HEK293T (cell line): Measurements from ENCODE around the gene SULT2B1.

Source experiments
- CTCF ChIA-PET: fragments of 350-600 bp; formaldehyde crosslinking; extraction: SDS; loops from one replicate; lab custom pipeline; 2021; ENCODE audit warnings: antibody characterized with exemption, inconsistent platforms; lab: Yijun Ruan, JAX
- POLR2A ChIA-PET: fragments of 350-600 bp; formaldehyde crosslinking; extraction: SDS; loops from one replicate; lab custom pipeline; 2020; ENCODE audit warnings: antibody characterized with exemption, inconsistent platforms; lab: Yijun Ruan, JAX
- DNase-seq: peaks from one replicate; pipeline ENCODE4 v3.0.0; 2012; ENCODE audit warnings: mixed read lengths; ENCODE audit errors: extremely low spot score
- ARNT ChIP-seq: fragments of 450-650 bp; IDR thresholded peaks from 2 replicates; pipeline ENCODE4 v1.6.1; 2017; ENCODE audit warnings: mild to moderate bottlenecking
- BHLHE40 ChIP-seq: fragments of 450-650 bp; IDR thresholded peaks from 2 replicates; pipeline ENCODE4 v1.6.1; 2016; ENCODE audit warnings: mild to moderate bottlenecking, moderate library complexity, borderline replicate concordance
- CTBP1 ChIP-seq: fragments of 450-650 bp; IDR thresholded peaks from 2 replicates; pipeline ENCODE4 v1.6.1; 2016; ENCODE audit warnings: borderline replicate concordance
- ELF4 ChIP-seq: fragments of 450-650 bp; IDR thresholded peaks from 2 replicates; pipeline ENCODE4 v1.6.1; 2017; ENCODE audit warnings: antibody characterized with exemption
- FOXA1 ChIP-seq: fragments of 450-650 bp; IDR thresholded peaks from 2 replicates; pipeline ENCODE4 v1.6.1; 2016; ENCODE audit warnings: mild to moderate bottlenecking
- FOXK2 ChIP-seq: fragments of 450-650 bp; IDR thresholded peaks from 2 replicates; pipeline ENCODE4 v1.6.1; 2016; ENCODE audit warnings: mild to moderate bottlenecking
- FOXM1 ChIP-seq: fragments of 450-650 bp; IDR thresholded peaks from 2 replicates; pipeline ENCODE4 v1.6.1; 2017; ENCODE audit warnings: mild to moderate bottlenecking, borderline replicate concordance
- HDGF ChIP-seq: fragments of 450-650 bp; IDR thresholded peaks from 2 replicates; pipeline ENCODE4 v1.6.1; 2017; ENCODE audit warnings: antibody characterized with exemption, borderline replicate concordance
- L3MBTL2 ChIP-seq: fragments of 450-650 bp; conservative IDR thresholded peaks from 2 replicates; pipeline ENCODE4 v1.6.1; 2016; ENCODE audit warnings: mild to moderate bottlenecking
- LEF1 ChIP-seq: fragments of 450-650 bp; IDR thresholded peaks from 2 replicates; pipeline ENCODE4 v1.6.1; 2017; ENCODE audit warnings: mild to moderate bottlenecking, borderline replicate concordance
- NFRKB ChIP-seq: fragments of 450-650 bp; IDR thresholded peaks from 2 replicates; pipeline ENCODE4 v1.6.1; 2016; ENCODE audit warnings: mild to moderate bottlenecking, moderate library complexity
- SP1 ChIP-seq: fragments of 450-650 bp; IDR thresholded peaks from 2 replicates; pipeline ENCODE4 v1.6.1; 2017
- SUZ12 ChIP-seq: fragments of 450-650 bp; IDR thresholded peaks from 2 replicates; pipeline ENCODE4 v1.6.1; 2016; ENCODE audit warnings: mild to moderate bottlenecking
- TARDBP ChIP-seq: fragments of 450-650 bp; IDR thresholded peaks from 2 replicates; pipeline ENCODE4 v1.6.1; 2016
- ZNF384 ChIP-seq: fragments of 450-650 bp; IDR thresholded peaks from 2 replicates; pipeline ENCODE4 v1.6.1; 2016
- TF ChIP-seq, protein P1 (sequence below): fragments of 450-650 bp; IDR thresholded peaks from 2 replicates; pipeline ENCODE4 v1.6.1; 2016

Gene SULT2B1

GRCh38 chr19:48619692-48620585, 68.0 kb downstream of the SULT2B1 start:
- CTCF ChIA-PET: no interaction called here
- no peak for TF ChIP-seq ZNF384
- TF ChIP-seq HDGF: no peak
- TF ChIP-seq FOXM1: no peak
- TF ChIP-seq NFRKB: no peak
- no peak for TF ChIP-seq BHLHE40
- no peak for TF ChIP-seq LEF1
- TF ChIP-seq ARNT: no peak
- no peak for TF ChIP-seq L3MBTL2
- no peak for TF ChIP-seq SUZ12
- no peak for TF ChIP-seq TARDBP
- TF ChIP-seq CTBP1: no peak
- no peak for TF ChIP-seq ELF4
- TF ChIP-seq, protein P1, sequence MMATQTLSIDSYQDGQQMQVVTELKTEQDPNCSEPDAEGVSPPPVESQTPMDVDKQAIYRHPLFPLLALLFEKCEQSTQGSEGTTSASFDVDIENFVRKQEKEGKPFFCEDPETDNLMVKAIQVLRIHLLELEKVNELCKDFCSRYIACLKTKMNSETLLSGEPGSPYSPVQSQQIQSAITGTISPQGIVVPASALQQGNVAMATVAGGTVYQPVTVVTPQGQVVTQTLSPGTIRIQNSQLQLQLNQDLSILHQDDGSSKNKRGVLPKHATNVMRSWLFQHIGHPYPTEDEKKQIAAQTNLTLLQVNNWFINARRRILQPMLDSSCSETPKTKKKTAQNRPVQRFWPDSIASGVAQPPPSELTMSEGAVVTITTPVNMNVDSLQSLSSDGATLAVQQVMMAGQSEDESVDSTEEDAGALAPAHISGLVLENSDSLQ: no peak
- TF ChIP-seq FOXK2: no peak
- TF ChIP-seq SP1: no peak
- no peak for TF ChIP-seq FOXA1
- no peak for DNase-seq
- POLR2A ChIA-PET: interaction anchor here (0.8 to 4.5 kb wide), 32 partner anchors 8 to 295 kb away, joined by 3 to 88 read pairs (median 4); partner anchors contain the start of genes BCAT2, CA11, DBP and EMP3

GRCh38 chr19:48623556-48624066, 71.6 kb downstream of the SULT2B1 start:
- no peak for TF ChIP-seq SUZ12
- TF ChIP-seq BHLHE40: no peak
- no peak for TF ChIP-seq LEF1
- TF ChIP-seq, protein P1: no peak
- no peak for TF ChIP-seq FOXA1
- TF ChIP-seq FOXK2: no peak
- TF ChIP-seq TARDBP: no peak
- no peak for TF ChIP-seq SP1
- no peak for TF ChIP-seq ZNF384
- no peak for TF ChIP-seq L3MBTL2
- no peak for DNase-seq
- POLR2A ChIA-PET: interaction anchor here (1.2 to 3.1 kb wide), 6 partner anchors 8 to 110 kb away, joined by 3 to 21 read pairs (median 5); partner anchors contain the start of gene CA11
- CTCF ChIA-PET: no interaction called here

DNA sequence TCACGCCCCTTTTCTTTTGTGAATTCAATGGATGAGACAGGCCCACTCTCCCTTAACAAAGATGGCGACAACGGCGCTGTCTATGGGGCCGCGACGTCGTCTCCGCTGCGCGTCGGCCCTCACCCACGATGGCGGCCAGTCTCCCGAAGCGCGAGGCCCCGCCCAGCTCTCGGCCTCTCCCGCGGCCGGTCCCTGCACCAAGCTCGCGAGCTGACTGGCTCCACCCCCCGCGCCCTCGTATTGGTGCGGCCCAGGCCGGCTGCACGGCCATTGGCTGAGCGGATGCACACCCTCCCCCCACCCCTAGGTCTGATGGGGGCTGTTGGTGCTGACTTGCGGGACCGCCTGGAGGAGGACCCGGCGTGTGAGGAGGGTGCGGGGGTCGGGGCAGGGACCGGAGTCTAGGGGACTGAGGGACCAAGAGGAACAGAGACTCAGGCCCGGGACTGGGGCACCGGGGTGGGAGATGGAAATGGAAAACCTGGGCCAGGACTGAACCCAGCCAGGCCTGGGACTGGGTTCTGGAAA, 72.2 kb downstream of the SULT2B1 start:
- POLR2A ChIA-PET: interaction anchor here (1.2 to 3.1 kb wide), 6 partner anchors 8 to 110 kb away, joined by 3 to 21 read pairs (median 5); partner anchors contain the start of gene CA11
- CTCF ChIA-PET: no interaction called here
- TF ChIP-seq FOXK2 (no peak), FOXM1 (peak; percentile 55; the same call in 1 of the 2 replicates)
- peak; percentile 90 for DNase-seq

DNA sequence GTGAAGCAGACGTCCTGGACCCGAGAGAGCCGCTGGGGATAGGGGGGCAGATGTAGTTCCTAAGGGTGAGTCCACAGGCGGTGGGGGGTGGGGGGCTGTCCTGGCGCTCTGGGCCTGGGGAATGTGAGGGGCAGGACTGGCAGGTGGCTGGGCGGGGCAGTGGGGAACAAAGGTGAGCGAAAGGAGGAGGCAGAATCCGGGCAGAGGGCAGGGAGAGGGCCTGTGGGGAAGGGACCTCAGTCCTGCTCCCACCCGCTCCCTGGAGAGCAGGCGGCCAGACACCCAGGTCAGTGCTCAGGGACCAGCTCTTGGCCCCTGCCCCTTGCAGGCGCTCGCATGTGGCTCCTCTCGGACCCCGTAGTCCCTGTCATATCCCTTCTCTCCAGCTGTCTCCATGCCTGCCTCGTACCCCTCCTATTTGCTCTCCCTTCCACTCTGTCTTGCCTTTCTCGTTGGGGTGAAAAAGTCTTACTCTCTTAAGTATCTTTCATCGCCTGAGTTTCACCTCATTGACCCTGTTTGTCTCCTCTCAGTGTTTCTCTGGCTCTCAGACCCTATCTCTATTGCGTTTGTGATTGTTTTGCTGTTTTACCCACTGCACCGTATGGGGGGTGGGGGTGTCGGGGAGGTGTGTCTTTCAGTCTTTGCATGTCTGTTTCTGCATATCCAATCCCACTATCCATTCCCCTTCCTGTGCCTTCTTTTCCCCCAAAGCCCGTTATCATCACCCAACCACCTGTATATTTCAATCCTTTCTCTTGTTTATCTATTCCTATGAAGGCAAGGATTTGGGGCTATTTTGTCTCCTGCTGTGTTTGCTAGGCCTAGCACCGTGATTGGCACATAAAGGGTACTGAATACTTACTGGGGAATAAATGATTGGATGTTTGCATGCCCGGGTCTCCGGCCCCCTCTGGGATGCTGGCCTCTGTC, 73.1 kb downstream of the SULT2B1 start:
- TF ChIP-seq ARNT: no peak
- TF ChIP-seq BHLHE40: no peak
- TF ChIP-seq TARDBP: no peak
- TF ChIP-seq FOXK2: no peak
- TF ChIP-seq FOXM1: no peak
- no peak for TF ChIP-seq LEF1
- no peak for TF ChIP-seq HDGF
- TF ChIP-seq NFRKB: no peak
- TF ChIP-seq SP1: no peak
- TF ChIP-seq SUZ12: no peak
- no peak for TF ChIP-seq FOXA1
- no peak for TF ChIP-seq CTBP1
- no peak for DNase-seq
- ChIA-PET POLR2A (interaction anchor here (3.1 kb wide), 1 partner anchor 9 kb away, joined by 21 read pairs; no protein-coding TSS in a partner anchor), CTCF (no interaction called here)

DNA sequence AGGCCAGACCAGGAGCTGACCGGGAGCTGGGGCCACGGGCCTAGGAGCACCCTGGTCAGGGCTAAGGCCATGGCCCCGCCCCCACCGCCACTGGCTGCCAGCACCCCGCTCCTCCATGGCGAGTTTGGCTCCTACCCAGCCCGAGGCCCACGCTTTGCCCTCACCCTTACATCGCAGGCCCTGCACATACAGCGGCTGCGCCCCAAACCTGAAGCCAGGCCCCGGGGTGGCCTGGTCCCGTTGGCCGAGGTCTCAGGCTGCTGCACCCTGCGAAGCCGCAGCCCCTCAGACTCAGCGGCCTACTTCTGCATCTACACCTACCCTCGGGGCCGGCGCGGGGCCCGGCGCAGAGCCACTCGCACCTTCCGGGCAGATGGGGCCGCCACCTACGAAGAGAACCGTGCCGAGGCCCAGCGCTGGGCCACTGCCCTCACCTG, 73.9 kb downstream of the SULT2B1 start:
- no peak for DNase-seq
- ChIA-PET POLR2A (no interaction called here), CTCF (interaction anchor here (0.6 kb wide), 1 partner anchor 17 kb away, joined by 3 read pairs; no protein-coding TSS in a partner anchor)
- no peak for TF ChIP-seq ZNF384
- no peak for TF ChIP-seq SP1
- TF ChIP-seq BHLHE40: no peak
- no peak for TF ChIP-seq HDGF
- TF ChIP-seq LEF1: no peak
- no peak for TF ChIP-seq SUZ12
- TF ChIP-seq NFRKB: no peak
- TF ChIP-seq TARDBP: no peak
- TF ChIP-seq FOXK2: no peak
- TF ChIP-seq, protein P1: no peak
- no peak for TF ChIP-seq FOXM1
- no peak for TF ChIP-seq ARNT
- no peak for TF ChIP-seq FOXA1
- TF ChIP-seq ELF4: no peak
- no peak for TF ChIP-seq CTBP1
- TF ChIP-seq L3MBTL2: no peak
